Fibroblast of the aortic adventitia (primary cell): ENCODE results near the gene SEMA7A. TPM values are rescaled to one million over a fixed set of nuclear protein-coding genes. Genes with fewer than 3 reads are reported as not detected.

Experiments
- DNase-seq: peaks from one replicate; pipeline ENCODE4 v3.0.0-alpha.2; 2010; ENCODE audit warnings: low read depth
- H3K4me3 ChIP-seq: 2 replicates; pipeline ENCODE4 v1.5.1; 2011; ENCODE audit warnings: low read depth, mild to moderate bottlenecking, control low read depth, low read length, moderate library complexity
- CTCF ChIP-seq: IDR thresholded peaks from 2 replicates; pipeline ENCODE4 v1.5.1; 2011; ENCODE audit warnings: mild to moderate bottlenecking, low read length, control low read depth, inconsistent platforms; ENCODE audit not compliant: insufficient read depth
- total RNA-seq: library from RNA; depleted of rRNA; stranded (reverse); fragments of >200 nt; gene quantifications from 2 replicates; pipeline ENCODE4 v1.2.3, GENCODE V29; 2012; ENCODE audit warnings: low replicate concordance

SEMA7A gene
- total RNA-seq, 1 donor, result 7.9 TPM

DNA sequence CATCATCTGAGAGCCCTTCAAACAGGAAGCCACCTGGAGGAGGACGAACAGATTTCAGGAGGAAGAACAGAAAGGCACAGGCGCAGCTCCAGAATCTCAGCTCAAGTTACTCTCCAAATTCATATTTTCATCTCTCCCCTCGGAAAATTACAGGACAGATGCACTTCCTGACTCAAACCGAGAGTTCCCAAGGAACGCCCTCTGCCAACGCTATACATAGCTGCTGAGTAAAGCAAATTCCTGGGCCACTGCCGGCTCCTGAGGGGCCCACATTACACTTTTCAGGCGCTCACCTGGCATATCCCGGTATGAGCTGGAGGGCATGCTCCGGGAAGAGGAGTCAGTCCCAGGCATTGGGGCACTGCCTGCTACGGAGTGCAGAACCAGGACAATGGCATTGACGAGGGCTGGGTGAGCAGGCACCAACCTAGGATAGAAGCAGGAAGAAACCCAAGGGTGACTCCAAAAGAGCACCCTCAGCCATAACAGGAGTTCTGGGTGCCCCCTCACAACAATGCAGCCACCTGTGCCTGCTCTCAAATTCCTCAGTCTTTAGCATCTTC is 16.0 kb upstream of the SEMA7A start:
- DNase-seq, result no peak
- TF ChIP-seq CTCF, result no peak
- H3K4me3 ChIP-seq, result no peak overlapping the region

- no peak for DNase-seq
- H3K4me3 ChIP-seq, result no peak overlapping the region
- no peak for TF ChIP-seq CTCF
These were observed 15.3 kb upstream of the SEMA7A start for GRCh38 chr15:74449095-74449494.

DNA sequence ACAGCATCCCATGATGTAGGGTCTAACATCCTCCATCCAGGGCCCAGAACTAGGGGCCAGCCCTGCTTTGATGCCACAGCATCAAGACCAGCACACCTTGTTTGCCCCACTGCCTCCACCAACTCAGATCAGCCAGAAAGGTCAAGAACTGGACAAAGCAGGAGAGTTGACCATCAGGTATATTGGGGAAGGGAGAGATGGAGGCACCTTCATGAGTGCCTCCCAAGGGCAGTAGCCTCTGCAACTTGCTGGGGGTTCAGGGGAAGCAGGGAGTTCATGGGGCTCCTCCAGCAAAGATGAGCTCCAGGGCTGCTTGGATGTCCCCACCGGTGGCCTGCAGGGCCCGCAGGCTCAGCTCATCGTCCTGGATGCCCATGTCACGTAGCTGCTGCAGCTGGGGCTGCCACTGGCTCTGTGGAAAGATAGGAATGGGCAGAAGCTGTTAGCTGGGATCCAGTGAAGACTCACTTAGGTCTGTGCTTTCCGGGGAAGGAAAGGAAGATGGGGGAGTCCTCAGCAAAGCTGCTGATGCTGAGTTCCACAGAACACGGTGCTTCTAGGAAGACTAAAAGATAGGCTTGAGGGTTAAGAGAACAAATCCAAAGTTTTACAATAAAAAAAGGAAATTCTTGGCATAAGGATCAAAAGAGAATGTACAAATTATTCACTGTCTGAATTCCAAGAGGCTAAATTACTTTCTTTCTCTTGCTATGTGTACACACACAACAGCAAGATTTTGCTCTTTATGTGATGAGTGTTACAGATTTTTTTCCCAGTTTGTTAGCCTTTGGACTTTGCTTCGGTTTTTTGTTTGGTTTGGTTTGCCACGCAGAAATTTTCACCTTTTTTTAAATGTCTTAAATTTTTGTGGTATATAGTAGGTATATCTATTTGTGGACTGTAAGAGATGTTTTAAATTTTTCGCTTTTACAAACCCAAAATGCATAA is 12.3 kb upstream of the SEMA7A start:
- DNase-seq, result no peak
- no peak overlapping the region for H3K4me3 ChIP-seq
- TF ChIP-seq CTCF, result no peak

DNA sequence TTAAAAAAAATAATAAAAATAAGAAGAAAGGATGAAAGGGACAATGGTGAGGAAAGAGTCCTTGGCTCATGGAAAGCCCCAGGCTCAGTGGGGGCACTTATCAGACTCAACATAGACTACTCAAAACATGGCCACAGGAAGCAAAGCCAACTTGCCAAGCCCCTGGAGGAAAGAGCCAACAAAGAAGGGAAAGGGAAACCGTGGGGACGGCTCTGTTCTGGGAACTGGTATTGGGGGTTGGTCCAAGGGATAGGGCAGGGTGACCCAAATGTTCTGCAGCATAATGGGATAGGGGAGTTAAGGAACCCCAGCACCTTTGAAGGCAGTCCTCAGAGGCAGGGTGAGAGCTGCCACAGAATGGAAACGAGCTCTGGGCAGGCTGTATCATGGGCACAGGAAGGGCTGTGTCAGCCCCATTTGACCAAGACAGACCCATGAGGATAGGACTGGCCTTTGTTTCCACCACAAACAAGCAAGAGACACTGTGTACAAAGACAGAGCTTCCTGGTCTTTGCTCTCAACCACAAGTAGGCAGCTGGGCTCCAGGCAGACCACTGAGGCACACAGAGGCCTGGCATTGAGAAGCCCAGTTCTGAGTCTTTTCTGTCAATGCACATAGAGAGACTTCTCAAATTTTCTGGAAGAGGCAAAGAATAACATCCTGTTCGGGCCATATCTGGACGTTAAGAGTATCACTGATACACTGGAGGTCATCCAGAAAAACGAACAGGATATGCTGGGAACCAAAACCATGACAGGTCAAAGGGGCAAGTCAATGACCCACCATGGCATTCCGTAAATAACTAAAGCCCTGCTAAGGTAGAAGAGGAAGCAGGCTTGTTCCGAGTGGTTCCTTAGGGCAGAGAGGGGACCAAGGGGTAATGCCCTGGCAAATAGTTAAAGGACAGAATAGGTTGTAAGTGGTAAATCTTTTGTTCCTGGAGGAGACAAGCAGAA is 10.6 kb upstream of the SEMA7A start:
- no peak for TF ChIP-seq CTCF
- no peak for DNase-seq
- H3K4me3 ChIP-seq, result no peak overlapping the region

DNA sequence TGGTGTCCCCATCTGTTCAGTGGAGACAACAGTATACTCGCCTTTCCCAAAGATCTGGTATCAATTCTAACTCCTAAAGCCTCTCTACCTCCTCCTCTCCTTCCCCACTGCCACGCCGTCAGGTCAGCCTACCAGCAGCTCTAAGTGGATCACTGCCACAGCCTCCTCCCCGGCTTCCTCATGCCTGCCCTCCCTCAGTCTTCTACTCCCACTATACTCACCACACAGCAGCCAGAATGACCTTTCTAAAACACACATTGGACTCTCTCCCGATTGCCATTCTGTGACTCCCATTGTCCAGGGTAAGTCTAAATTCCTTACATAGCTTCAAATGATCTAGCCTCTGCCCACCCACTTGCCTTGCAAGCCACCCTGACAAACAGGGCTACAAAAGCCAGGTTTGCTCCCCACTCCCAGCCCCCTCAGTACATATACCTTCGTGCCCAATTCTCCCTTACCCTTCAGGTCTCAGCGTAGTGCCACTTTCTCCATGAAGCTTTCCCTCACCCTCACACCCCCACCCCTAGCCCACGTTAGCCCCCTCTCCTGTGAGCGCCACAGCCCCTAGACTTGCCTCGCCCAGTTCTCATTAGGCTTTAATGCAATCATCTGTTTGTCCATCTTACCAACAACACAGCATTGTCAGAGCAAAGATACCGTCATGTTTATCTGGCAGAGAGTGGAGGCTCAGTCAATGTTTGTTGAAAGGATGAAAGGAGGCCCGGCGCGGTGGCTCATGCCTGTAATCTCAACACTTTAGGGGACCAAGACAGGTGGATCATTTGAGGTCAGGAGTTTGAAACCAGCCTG is 9.5 kb upstream of the SEMA7A start:
- no peak for TF ChIP-seq CTCF
- H3K4me3 ChIP-seq, result no peak overlapping the region

DNA sequence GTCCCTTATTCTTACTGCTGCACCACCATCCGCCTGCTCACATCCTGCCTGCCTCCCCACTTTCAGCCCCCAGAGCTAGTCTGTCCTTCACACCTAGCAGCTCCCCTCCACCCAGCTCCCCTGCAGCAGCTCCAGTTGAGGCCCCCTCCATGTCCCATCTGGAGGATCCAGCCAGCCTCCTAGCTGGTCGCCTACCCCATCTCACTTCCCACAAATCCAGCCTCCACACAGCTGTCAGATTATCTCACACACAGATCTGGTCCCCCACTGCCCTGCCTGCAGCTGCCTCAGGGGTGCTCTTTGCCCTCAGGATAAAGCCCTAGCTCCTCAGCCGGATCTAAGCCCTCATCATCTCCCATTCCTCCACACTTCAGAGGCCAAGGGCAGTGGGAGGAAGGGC is 8.8 kb upstream of the SEMA7A start:
- TF ChIP-seq CTCF, result no peak
- no peak for DNase-seq
- H3K4me3 ChIP-seq, result no peak overlapping the region

More for the DNA sequence above, 9.5 kb upstream of the SEMA7A start:
- DNase-seq, result peak; percentile 73
